ENCODE data around the gene AKR1C4. TPM values are rescaled to one million over a fixed set of nuclear protein-coding genes. Genes with fewer than 3 reads are reported as not detected.

AKR1C4 gene
- total RNA-seq, 2 experiments from 2014 or later, result not detected

- ChIA-PET CTCF (no interaction called here), POLR2A (no interaction called here)
- H3K9me3 Mint-ChIP-seq, result peaks cover 9% of the 10 kb centered on the region
- H3K27me3 Mint-ChIP-seq, result peaks cover 1% of the 10 kb centered on the region
- ATAC-seq (no peak), DNase-seq (no peak)
- H3K4me3 Mint-ChIP-seq, result no peak overlapping the region
- no peaks in the 10 kb centered on the region for H3K36me3 Mint-ChIP-seq (ENCODE audit: low read depth)
- intact Hi-C loops (cut with micrococcal nuclease), result no loop called here
- H3K4me1 Mint-ChIP-seq (ENCODE audit: low read depth), result no peaks in the 10 kb centered on the region
- no peak overlapping the region for H3K27ac Mint-ChIP-seq
- TF ChIP-seq CTCF (IDR thresholded peaks at IDR 0.05), result no peak
These were observed 45.6 kb upstream of the AKR1C4 start for GRCh38 chr10:5151076-5151475.

GRCh38 chr10:5155951-5156350 is 40.7 kb upstream of the AKR1C4 start:
- DNase-seq (no peak), ATAC-seq (no peak)
- H3K27ac Mint-ChIP-seq, result no peak overlapping the region
- no peak overlapping the region for H3K4me3 Mint-ChIP-seq
- POLR2A ChIA-PET, result no interaction called here
- TF ChIP-seq CTCF (IDR thresholded peaks at IDR 0.05), result no peak
- no peaks in the 10 kb centered on the region for H3K4me1 Mint-ChIP-seq (ENCODE audit: low read depth)
- intact Hi-C loops (cut with micrococcal nuclease), result no loop called here
- H3K9me3 Mint-ChIP-seq, result peaks cover 1% of the 10 kb centered on the region
- H3K36me3 Mint-ChIP-seq (ENCODE audit: low read depth), result no peaks in the 10 kb centered on the region
- CTCF ChIA-PET, result no interaction called here
- H3K27me3 Mint-ChIP-seq, result peaks cover 1% of the 10 kb centered on the region

GRCh38 chr10:5157501-5157900 is 39.1 kb upstream of the AKR1C4 start:
- Mint-ChIP-seq H3K4me3 (no peak overlapping the region), H3K36me3 (ENCODE audit: low read depth) (no peaks in the 10 kb centered on the region), H3K27me3 (peaks cover 1% of the 10 kb centered on the region), H3K4me1 (ENCODE audit: low read depth) (no peaks in the 10 kb centered on the region), H3K27ac (no peak overlapping the region), H3K9me3 (peaks cover 5% of the 10 kb centered on the region)
- ChIA-PET CTCF (no interaction called here), POLR2A (no interaction called here)
- intact Hi-C loops (cut with micrococcal nuclease), result no loop called here
- ATAC-seq (no peak), DNase-seq (no peak)
- TF ChIP-seq CTCF (IDR thresholded peaks at IDR 0.05), result no peak

- intact Hi-C loops (cut with micrococcal nuclease), result no loop called here
- no peaks in the 10 kb centered on the region for H3K36me3 Mint-ChIP-seq (ENCODE audit: low read depth)
- H3K4me3 Mint-ChIP-seq, result no peak overlapping the region
- DNase-seq (no peak), ATAC-seq (no peak)
- no peak for TF ChIP-seq CTCF (IDR thresholded peaks at IDR 0.05)
- H3K27me3 Mint-ChIP-seq, result peaks cover 1% of the 10 kb centered on the region
- H3K9me3 Mint-ChIP-seq, result peaks cover 17% of the 10 kb centered on the region
- H3K27ac Mint-ChIP-seq, result no peak overlapping the region
- CTCF ChIA-PET, result no interaction called here
- H3K4me1 Mint-ChIP-seq (ENCODE audit: low read depth), result no peaks in the 10 kb centered on the region
- POLR2A ChIA-PET, result no interaction called here
These were observed 37.5 kb upstream of the AKR1C4 start for GRCh38 chr10:5159126-5159525.

- peaks cover 38% of the 10 kb centered on the region for H3K9me3 Mint-ChIP-seq
- intact Hi-C loops (cut with micrococcal nuclease), result no loop called here
These were observed 33.1 kb upstream of the AKR1C4 start for GRCh38 chr10:5163487-5163886.

More at GRCh38 chr10:5163487-5163886, 33.1 kb upstream of the AKR1C4 start:
- CTCF ChIA-PET, result no interaction called here
- no peak overlapping the region for H3K27ac Mint-ChIP-seq
- H3K36me3 Mint-ChIP-seq (ENCODE audit: low read depth), result no peaks in the 10 kb centered on the region
- DNase-seq, result no peak
- no peak overlapping the region for H3K4me3 Mint-ChIP-seq
- no peak for TF ChIP-seq CTCF (IDR thresholded peaks at IDR 0.05)
- no peaks in the 10 kb centered on the region for H3K4me1 Mint-ChIP-seq (ENCODE audit: low read depth)
- peaks cover 1% of the 10 kb centered on the region for H3K27me3 Mint-ChIP-seq
- POLR2A ChIA-PET, result no interaction called here
- ATAC-seq, result no peak
